Measurements from ENCODE around the gene HSPA14. TPM values are rescaled to one million over a fixed set of nuclear protein-coding genes. Genes with fewer than 3 reads are reported as not detected.

HSPA14 gene
- polyA plus RNA-seq, 1 experiment, result 14.9 TPM

GRCh38 chr10:14875941-14876340 is 37.8 kb downstream of the HSPA14 start:
- TF ChIP-seq CTCF (IDR thresholded peaks at IDR 0.05; ENCODE audit: low read depth, low read length), result no peak
- Histone ChIP-seq H3K4me3 (ENCODE audit: low read depth, low read length) (no peak overlapping the region), H3K27ac (ENCODE audit: low read depth, low read length) (no peak overlapping the region), H3K9me3 (ENCODE audit: control insufficient read depth, insufficient read depth, low read length) (no peaks in the 10 kb centered on the region; the same call in 1 of the 2 replicates), H3K27me3 (ENCODE audit: control insufficient read depth, insufficient read depth, low read length) (no peaks in the 10 kb centered on the region)
- no peak for DNase-seq (ENCODE audit: low read depth, low spot score)
- ChIA-PET CTCF (interaction anchor here (1.0 to 1.5 kb wide), 3 partner anchors 14 to 231 kb away, joined by 4 to 5 read pairs (median 5); no protein-coding TSS in a partner anchor), POLR2A (no interaction called here)

- H3K4me3 ChIP-seq (ENCODE audit: low read depth, low read length), result peak overlapping the region; percentile 95
- no peak for DNase-seq (ENCODE audit: low read depth, low spot score)
- H3K27me3 ChIP-seq (ENCODE audit: control insufficient read depth, insufficient read depth, low read length), result no peaks in the 10 kb centered on the region
- H3K9me3 ChIP-seq (ENCODE audit: control insufficient read depth, insufficient read depth, low read length), result no peaks in the 10 kb centered on the region; the same call in 1 of the 2 replicates
- CTCF ChIA-PET, result interaction anchor here (1.2 to 1.5 kb wide), 3 partner anchors 13 to 230 kb away, joined by 4 to 5 read pairs (median 4); partner anchors contain the start of genes CDNF, HSPA14 and MSANTD7
- no peak overlapping the region for H3K27ac ChIP-seq (ENCODE audit: low read depth, low read length)
- POLR2A ChIA-PET, result no interaction called here
- no peak for TF ChIP-seq CTCF (IDR thresholded peaks at IDR 0.05; ENCODE audit: low read depth, low read length)
Observed at GRCh38 chr10:14876764-14877163, 38.7 kb downstream of the HSPA14 start.

GRCh38 chr10:14878266-14879123 is 40.4 kb downstream of the HSPA14 start, which contains the start of gene SUV39H2:
Gene SUV39H2, plus strand, starts transcription at chr10:14878866. Its CDS starts 23 bp downstream, at chr10:14878889.
- ChIA-PET POLR2A (interaction anchor here (0.6 to 1.7 kb wide), 9 partner anchors 17 to 693 kb away, joined by 3 to 23 read pairs (median 4); partner anchors contain the start of genes CDNF, HSPA14, MEIG1 and MSANTD7), CTCF (interaction anchor here (1.0 kb wide), 1 partner anchor 379 kb away, joined by 3 read pairs; no protein-coding TSS in a partner anchor)
- peak; percentile 73 for DNase-seq (ENCODE audit: low read depth, low spot score)
- Histone ChIP-seq H3K9me3 (ENCODE audit: control insufficient read depth, insufficient read depth, low read length) (no peaks in the 10 kb centered on the region; the same call in 1 of the 2 replicates), H3K4me3 (ENCODE audit: low read depth, low read length) (peak within 1 kb of the TSS; percentile 95), H3K27ac (ENCODE audit: low read depth, low read length) (peak within 1 kb of the TSS; percentile 94), H3K27me3 (ENCODE audit: control insufficient read depth, insufficient read depth, low read length) (no peaks in the 10 kb centered on the region)
- TF ChIP-seq CTCF (IDR thresholded peaks at IDR 0.05; ENCODE audit: low read depth, low read length), result no peak

GRCh38 chr10:14879124-14879927 is 41.2 kb downstream of the HSPA14 start:
- peak overlapping the region; percentile 12 for H3K27ac ChIP-seq (ENCODE audit: low read depth, low read length)
- H3K9me3 ChIP-seq (ENCODE audit: control insufficient read depth, insufficient read depth, low read length), result no peaks in the 10 kb centered on the region; the same call in 1 of the 2 replicates
- ChIA-PET POLR2A (interaction anchor here (0.6 to 1.7 kb wide), 4 partner anchors 41 to 382 kb away, joined by 3 to 23 read pairs (median 8); partner anchors contain the start of genes CDNF, HSPA14 and MSANTD7), CTCF (no interaction called here)
- peak overlapping the region; percentile 82 for H3K4me3 ChIP-seq (ENCODE audit: low read depth, low read length)
- no peak for DNase-seq (ENCODE audit: low read depth, low spot score)
- TF ChIP-seq CTCF (IDR thresholded peaks at IDR 0.05; ENCODE audit: low read depth, low read length), result no peak
- H3K27me3 ChIP-seq (ENCODE audit: control insufficient read depth, insufficient read depth, low read length), result no peaks in the 10 kb centered on the region

Data from AG04450 (cell line).